Ishikawa (cell line): Measurements from ENCODE around the gene RAB12.

Experiments
- CREB1 ChIP-seq: IDR thresholded peaks from 2 replicates; pipeline ENCODE4 v1.6.1; 2012; ENCODE audit warnings: low read depth
- EGR1 ChIP-seq: IDR thresholded peaks from 2 replicates; pipeline ENCODE4 v1.6.1; 2012
- EP300 ChIP-seq: IDR thresholded peaks from 2 replicates; pipeline ENCODE4 v1.6.1; 2012; ENCODE audit warnings: borderline replicate concordance
- RAD21 ChIP-seq: IDR thresholded peaks from 2 replicates; pipeline ENCODE4 v1.6.1; 2012; ENCODE audit warnings: low read depth
- TAF1 ChIP-seq: IDR thresholded peaks from 2 replicates; pipeline ENCODE4 v1.6.1; 2012; ENCODE audit warnings: low read depth, mild to moderate bottlenecking
- TF ChIP-seq, protein P1 (sequence below): IDR thresholded peaks from 2 replicates; pipeline ENCODE4 v1.6.1; 2012; ENCODE audit warnings: low read depth, mild to moderate bottlenecking

DNA sequence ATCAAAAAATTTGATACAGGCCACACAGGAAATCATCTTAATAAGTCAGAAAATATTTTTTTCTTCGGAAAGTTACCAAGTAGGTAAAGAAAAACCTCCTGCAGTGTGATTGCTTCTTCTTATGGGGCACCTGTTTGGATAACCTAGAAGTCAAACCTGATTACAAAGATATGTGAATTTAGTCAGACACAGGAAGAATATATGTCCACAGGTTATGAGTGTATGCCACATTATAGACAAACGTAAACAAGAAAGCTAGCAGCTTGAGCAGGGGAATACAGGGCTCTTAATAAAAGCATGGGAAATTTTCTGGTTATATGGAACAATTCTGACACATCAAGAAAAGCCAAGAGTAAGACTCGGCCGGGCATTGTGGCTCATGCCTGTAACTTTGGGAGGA, 60.3 kb downstream of the RAB12 start:
- TF ChIP-seq RAD21 (no peak), EP300 (no peak), CREB1 (no peak), TAF1 (no peak), EGR1 (no peak)
- TF ChIP-seq, protein P1, sequence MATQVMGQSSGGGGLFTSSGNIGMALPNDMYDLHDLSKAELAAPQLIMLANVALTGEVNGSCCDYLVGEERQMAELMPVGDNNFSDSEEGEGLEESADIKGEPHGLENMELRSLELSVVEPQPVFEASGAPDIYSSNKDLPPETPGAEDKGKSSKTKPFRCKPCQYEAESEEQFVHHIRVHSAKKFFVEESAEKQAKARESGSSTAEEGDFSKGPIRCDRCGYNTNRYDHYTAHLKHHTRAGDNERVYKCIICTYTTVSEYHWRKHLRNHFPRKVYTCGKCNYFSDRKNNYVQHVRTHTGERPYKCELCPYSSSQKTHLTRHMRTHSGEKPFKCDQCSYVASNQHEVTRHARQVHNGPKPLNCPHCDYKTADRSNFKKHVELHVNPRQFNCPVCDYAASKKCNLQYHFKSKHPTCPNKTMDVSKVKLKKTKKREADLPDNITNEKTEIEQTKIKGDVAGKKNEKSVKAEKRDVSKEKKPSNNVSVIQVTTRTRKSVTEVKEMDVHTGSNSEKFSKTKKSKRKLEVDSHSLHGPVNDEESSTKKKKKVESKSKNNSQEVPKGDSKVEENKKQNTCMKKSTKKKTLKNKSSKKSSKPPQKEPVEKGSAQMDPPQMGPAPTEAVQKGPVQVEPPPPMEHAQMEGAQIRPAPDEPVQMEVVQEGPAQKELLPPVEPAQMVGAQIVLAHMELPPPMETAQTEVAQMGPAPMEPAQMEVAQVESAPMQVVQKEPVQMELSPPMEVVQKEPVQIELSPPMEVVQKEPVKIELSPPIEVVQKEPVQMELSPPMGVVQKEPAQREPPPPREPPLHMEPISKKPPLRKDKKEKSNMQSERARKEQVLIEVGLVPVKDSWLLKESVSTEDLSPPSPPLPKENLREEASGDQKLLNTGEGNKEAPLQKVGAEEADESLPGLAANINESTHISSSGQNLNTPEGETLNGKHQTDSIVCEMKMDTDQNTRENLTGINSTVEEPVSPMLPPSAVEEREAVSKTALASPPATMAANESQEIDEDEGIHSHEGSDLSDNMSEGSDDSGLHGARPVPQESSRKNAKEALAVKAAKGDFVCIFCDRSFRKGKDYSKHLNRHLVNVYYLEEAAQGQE: no peak
